HG03095 (cell line): ENCODE measurements around the gene YY1.
A peak's percentile ranks its signal among the peaks of the same experiment; 100 is the strongest.
"Not testable (repeated sequence)": the region's sequence is repeated elsewhere in the genome, so short reads cannot be mapped to it uniquely, and the experiment has no call there.

Experiments used
- ATAC-seq: cut with Tn5 transposase; IDR thresholded peaks from one replicate; pipeline ENCODE4 v1.9.1; 2021; ENCODE audit warnings: moderate library complexity; ENCODE audit not compliant: unreplicated experiment

Gene YY1

DNA sequence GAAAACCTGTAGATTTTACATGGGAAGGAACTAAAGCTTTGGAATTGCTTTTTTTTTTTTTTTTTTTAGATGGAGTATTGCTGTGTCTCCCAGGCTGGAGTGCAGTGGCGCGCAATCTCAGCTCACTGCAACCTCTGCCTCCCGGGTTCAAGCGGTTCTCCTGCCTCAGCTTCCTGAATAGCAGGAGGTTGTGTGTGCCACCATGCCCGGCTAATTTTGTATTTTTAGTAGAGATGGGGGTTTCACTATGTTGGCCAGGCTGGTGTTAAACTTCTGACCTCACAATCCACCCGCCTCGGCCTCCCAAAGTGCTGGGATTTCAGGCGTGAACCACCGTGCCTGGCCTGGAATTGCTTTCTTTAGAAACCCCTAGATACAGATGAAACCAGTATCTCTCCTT, 44.5 kb downstream of the YY1 start:
- ATAC-seq = not testable (repeated sequence)

DNA sequence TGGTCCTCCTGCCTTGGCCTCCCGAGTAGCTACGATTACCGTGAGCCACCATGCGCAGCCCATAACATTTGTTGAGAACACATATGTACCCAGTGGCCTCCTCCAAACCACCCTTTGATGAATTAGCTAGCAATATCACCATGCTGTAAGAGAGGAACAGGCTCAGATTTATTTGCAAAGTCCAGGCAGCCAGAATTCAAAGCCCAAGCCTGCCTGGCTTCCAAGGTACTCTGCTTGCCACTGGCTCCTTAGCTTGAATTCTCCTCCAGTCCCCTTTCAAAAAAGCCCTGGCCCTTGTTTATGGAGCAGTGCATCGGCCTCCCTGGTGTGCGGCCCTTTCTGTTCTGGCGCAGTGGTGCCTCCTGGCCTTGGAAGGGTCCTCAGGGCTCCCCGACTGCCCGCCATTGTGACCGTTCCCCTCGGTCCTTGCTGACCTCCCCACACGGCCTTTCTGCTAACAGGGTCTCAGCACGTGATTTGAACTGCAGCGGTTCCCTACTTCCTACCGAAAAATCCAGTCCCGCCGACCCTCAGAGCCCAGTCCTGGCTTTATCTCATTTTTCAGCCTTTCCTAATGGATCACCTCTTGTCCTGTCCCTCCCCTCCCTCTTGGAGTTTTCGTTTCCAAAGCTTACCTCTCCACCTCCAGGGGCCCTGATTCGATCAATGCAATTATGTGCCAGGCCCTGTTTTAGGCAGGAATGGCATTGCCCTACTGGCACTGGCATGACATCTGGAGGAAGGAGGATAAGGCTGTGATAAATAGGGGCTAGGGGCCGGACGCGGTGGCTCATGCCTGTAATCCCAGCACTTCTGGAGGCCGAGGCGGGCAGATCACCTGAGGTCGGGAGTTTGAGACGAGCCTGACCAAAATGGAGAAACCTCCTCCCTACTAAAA, 45.3 kb downstream of the YY1 start:
- ATAC-seq = no peak

DNA sequence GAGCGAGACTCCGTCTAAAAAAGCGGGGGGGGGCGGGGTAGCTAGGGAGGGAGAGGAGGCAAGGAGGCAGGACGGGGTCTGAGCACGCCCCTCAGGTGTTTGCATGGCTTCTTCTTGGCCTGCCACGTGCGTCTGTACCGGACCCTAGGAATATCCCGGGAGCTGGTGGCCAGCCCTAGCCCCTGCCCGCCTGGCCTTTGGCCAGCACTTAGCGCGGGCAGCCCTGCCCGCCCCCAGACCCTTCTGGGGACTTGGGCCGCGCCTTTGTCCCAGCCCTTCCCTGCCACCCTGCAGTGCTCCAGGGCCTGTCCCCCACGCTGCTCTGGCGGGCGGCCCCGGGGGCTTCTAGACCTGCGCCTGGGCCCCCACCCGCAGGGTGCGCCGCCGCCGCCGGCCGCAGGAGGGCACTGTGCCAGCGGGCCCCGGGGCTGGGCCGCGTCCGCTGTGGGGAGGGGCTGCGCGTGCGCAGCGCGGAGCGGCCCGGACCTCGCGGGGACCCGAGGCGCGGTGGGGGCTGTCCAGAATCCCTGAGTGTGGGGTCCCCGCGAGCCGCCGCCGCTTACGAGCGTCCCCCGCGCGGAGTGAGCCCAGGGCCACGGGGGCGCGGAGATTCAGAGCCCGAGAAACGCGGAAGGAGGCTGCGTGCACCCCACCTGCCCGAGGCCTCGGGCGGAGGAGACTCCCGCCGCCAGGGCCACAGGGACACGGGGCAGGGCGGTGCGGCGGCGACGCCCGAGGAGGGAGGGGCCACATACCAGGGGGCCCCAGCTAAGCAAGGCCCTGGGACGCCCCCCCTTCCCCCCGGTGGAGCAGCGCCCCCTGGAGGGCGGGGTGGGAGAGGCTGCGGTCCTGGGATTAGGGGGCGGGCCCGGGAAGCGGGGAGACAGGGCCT, 46.3 kb downstream of the YY1 start:
- peak; percentile 86 for ATAC-seq

DNA sequence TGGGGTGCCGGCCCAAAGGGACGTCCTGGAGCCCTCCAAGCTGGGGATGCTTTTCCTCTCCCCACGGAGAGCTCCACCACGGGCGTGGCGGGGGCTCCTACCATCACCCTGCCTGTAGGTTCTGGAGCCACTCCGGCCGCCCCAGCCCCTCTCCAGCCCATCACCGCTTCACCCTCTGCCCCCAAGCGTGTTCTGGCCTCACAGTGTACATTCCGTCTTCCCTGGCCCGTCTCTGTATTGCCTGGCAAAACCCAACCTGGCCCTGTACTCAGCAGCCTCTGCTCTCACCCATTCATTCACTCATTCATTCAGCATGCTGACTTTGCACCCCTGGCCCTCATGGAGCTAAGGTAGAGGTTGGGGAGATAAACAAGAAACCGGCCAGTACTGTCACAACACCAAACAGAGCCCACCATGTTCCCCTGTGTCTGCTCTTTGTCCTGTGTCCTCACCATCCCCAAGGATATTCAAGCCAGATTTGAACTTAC, 47.0 kb downstream of the YY1 start:
- ATAC-seq = no peak

DNA sequence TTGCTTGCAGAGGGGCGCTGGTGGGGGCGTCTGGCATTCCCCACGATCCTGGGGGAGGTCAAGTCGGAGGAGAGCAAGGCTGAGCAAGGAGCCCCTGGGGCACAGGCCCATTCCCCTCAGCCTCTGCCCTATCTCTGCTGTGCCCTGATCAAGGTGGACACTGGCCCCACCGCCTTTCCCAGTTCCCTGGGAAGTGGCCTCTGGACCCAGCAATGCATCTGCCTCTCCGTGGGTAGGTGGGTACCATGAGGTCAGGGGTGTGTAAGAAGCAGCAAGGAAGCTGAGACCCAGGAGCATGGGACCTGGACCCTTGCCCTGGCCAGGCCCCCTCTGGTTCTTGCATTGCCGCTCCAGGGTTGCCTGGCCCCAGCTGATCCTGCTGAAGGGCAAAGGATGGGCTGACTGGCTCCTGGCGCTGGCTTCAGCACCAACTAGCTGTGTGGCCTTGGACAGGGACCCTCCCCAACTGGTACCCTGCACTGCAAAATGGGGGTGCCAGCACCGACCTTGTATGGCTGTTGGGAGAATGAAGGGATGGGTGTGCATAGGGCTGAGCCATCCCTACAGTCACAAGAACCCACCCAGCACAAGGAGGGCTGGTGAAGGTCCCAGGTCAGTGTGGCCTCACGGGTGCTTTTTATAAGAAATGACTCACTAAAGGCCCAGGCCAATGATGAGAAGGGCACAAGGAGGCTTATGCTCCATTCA, 47.7 kb downstream of the YY1 start:
- no peak for ATAC-seq

DNA sequence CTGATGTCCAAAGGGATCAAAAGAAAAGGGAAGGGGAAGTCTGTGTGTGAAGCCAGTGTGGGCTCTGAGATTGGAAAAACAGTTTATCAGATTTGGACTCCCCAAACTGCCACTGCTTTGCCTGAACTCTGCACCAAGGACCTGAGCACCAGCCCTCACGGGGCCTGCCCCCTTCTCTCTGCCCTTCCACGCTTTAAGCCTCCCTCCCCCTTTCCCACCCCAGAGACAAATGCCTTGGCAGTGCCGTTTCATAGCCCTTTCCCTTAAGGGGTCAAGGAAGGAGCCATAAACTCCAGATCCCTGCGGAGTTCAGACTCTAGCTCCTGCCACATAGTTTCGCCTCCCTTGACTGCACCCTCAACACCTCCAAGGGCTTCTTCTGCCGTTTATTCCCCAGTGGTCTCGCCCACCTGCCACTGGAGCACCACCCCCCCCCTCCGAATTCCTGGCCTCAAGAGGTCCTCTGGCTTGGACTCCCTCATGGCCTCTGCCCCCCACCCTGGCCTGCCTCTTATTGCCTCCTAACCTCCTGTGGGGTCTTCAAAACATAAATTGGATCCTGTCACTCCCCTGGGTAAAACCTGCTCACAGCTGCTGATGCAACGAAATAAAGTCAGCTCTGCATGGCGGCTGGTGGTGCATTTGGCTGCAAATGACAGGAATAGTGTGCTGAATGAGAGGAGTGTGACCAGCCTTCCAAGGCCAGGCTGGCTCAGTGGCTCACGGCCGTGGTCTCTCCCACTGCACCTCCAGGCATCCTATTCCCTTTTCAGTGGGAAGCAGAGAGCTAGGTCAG, 48.5 kb downstream of the YY1 start:
- no peak for ATAC-seq

DNA sequence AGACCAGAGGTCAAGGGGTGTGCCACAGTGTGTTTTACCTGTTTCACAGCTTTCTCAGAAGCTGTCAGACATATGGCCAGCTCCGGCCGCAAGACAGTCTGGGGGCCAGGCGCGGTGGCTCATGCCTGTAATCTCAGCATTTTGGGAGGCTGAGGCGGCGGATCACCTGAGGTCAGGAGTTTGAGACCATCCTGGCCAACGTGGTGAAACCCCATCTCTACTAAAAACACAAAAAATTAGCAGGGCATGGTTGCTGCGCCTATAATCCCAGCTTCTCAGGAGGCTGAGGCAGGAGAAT, 49.0 kb downstream of the YY1 start:
- ATAC-seq = not testable (repeated sequence)

DNA sequence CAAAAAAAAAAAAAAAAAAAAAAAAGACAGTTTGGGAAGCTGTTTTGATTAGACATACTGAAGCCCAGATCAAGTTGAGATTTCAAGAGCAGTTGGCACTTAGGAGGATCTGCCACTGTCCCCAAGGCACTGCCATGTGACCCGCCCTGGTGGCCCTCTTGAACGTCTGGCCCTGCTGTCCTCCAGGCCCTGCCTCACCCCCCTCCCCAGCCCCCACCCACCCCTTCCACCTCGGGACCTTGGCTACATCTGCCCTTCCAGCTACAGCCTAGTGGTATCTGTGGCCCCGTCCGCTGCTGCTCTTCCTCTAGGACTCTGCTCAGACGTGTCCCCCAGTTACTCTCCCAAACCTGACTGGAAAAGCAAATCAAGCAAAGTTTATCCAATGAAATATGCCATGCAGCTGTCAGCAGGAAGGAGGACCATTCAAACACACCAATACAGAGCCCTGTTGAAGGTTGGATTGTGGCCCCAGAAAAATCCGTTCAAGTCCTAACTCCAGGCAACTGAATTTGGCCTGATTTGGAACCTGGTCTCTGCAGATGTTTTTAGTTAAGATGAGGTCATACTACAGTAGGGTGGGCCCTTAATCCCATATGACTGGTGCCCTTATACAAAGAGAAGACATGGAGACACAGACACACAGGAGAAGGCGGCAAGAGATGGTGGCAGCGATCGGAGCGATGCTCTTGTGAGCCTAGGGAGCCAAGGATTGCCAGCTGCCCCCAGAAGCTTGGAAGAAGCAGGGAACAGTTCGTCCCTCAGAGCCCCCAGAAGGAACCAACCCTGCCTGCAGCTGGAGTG, 49.6 kb downstream of the YY1 start:
- ATAC-seq = no peak

DNA sequence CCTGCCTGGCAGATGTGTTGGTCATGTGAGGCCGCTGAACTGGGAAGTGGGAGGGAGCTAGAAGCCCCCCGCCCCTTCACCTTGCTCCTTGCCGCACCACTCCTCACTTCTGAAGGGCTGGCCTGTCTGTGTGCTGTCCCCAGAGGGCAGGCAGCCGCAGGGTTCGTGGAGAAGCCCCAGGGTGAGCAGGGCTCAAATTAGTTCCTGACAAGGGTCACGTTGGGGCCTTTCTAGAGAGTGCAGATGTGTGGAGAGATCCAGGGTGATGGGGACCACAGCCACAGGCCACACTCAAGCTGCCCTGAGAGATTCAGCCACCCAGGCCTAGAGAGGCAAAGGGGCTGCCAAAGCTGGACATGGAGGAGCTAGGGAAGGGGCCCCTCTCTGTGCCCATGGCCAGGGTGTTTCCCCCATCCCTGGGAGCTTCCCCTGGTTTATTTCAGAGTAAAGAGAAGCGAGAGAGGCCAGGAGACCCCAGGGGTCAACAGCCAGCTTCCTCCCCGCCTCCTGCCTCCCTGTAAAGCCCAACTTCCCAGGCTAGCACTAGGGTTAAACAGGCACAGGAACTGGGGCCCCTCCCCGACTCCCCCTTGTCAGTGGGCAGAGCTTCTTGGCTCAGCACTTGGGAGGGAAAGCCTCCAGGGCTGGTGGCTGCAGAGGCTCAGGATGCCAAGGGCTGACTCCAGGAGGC, 51.1 kb downstream of the YY1 start:
- ATAC-seq = no peak

DNA sequence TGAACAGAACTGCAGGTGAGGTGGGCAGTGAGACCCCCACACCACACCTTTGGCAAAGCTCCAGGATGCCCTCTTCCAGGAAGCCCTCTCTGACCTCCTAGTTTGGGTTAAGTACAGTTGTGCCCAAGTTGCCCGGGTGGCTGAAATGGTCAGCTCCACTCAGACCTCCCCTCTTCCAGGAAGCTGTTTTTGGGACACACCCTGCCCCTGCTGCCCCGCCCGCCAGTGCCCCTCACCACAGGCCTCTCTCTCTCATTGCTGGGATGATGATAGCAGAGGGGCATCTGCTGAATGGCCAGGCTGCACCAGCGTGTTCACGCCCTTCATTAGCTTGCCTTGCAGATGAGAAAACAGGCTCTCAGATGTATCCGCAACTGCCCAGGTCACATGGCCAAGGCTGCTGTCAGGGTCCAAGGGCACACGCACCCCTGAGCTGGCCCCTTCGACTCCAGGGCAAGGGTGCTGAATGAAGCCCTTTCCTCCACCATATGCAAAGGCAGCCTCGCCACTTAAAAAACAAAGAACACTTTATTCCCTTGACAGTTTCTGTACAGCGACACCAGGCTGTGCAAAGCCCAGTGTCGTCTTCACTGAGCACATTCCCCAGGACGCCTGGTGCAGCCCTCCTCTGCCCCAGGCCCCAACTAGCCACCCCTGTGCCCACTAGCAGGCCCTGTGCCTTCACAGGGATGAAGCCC, 51.8 kb downstream of the YY1 start:
- ATAC-seq = no peak

DNA sequence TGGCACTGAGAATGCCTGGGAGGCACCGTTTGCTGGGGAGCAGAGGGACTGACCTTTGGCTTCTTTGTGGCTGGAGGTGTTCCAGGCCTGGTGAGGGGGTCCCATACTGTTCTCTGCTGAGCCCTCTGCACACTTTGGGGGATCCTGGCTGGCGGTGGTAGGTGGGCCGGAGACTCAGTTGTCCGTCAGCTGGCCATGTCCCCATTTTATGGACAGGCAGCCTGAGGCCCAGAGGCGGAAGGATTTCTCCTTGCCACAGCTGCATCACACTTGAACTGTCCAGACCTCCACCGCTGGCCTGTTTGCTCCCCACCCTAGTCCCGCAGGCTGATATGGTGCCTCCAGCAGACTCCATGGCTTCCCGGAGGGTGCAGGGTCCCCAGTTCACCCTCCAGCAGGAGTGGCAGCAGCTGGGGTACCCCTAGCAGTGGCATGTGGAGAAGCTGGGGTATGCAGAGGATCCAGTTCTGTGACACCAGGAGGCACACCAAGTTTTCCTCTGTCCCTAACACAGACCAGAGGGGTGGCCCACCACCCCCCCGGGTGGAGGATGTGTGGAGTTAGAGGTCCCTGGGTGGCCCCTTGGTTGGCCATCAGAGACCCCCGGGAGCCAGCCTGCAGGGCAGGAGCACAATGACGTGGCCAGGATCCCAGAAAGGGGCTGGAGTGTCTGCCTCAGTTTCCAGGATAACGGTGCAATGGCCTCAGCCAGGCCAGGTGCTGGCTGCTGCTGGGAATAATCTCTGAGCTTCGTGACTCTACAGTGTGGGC, 52.5 kb downstream of the YY1 start:
- ATAC-seq = no peak

DNA sequence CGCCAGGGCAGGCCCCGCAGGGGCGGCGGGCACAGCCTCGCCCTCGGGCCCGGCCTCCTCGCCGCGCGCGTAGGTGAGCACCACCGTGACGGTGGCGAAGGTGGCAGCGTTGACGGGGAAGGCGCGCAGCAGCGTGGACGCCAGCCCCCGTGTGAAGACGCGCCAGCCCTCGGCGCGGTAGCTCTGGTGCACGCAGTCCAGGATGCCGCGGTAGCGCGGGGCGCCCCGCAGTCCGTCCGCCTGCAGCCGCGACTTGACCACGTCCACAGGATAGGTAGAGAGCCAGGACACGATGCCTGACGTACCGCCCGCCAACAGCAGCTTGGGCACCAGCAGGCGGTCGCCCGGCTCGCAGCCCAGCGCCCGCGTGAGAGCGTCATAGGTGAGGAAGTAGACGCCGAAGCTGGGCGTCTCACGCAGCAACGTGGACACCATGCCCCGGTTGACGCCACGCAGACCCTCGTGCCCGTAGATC, 53.4 kb downstream of the YY1 start:
- no peak for ATAC-seq

DNA sequence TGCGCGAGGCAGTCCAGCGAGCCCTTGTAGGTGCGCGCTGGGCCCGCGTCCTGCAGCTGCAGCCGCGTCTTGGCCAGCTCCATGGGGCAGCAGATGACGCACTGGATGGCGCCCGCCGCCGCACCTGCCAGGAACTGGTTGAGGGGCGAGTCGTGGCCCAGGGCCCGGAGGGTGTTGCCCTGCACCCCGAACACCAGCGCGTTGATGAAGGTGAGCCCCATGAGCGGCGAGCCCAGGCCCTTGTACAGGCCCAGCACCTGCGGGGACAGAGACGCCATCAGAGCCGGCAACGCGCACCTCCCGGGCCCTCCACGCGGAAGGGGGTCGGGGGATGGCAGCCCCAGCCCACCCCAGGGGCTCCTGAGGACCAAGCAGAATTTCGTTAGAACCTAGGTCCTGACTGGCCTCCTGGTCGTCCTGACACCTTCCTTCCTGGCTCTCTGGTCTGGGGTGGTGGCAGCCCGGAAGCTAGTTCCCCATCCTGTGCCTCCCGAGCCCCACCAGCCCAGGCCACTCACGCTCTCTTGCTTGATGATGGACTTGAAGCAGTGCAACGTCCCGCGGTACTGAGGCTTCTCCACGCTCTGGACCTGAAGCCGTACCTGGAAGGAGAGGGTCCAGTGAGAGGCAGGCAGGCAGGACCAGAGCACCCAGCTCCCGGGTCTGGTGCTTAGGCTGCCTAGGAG, 54.0 kb downstream of the YY1 start:
- ATAC-seq = no peak

DNA sequence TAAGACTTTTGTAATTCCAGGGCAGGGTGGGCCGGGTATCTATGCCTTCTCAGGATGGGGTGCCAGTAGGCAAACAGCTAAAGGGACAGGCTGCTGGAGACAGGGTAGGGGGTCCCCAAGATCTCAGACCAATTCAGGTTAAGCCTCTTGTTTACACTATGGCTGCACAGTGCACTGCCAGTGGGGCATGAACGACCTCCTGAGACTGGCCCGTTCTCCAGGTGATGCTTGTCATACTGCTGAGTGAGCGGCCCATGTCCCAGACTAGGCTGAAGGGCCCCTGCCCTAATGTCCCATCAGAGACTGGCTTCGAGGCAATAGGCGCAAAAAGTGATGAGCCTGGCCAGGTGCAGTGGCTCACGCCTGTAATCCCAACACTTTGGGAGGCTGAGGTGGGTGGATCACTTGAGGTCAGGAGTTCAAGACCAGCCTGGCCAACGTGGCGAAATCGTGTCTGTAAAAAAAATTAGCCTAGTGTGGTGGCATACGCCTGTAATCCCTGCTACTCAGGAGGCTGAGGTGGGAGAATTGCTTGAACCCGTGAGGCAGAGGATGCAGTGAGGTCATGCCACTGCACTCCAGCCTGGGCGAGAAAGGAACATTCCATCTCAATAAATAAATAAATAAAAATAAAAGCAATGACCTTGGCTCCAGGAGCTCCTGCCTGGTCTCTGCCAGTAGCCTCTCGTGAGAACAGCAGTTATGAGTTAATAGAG, 54.7 kb downstream of the YY1 start:
- no peak for ATAC-seq

DNA sequence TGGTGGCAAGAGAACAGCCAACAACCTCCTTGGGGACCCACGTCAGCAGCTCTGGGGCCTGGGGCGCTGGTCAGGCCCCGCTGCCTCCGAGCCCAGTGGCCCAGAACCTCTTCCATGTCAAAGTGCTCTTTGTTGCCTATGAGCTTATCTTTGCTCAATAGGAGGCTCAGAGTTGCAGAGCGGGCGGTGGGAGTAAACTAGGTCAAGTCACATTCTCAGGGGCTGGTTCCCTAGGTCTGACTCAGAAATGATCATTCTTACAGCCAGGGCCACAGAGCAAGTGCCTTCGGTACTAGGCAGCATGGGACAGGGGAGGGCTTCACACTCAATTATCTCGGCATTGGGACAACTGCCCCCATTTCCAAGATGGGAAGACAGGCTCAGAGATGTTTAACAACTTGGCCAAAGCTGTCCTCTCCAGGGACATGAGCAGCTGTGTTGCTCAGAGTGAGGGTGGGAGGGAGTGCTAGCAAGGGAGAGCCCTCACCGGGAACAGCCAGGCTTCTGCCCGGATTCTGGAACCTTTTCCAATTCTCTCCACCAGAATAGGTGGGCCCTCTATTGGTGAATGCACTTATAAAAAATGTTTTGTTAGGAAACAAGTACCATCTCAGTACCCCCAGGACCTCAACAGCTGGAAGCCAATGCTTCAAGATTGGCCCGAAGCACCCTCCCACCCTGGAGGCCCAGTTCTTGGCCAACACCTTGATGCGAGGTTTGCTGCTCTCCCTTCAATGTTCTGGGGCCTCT, 55.4 kb downstream of the YY1 start:
- no peak for ATAC-seq

DNA sequence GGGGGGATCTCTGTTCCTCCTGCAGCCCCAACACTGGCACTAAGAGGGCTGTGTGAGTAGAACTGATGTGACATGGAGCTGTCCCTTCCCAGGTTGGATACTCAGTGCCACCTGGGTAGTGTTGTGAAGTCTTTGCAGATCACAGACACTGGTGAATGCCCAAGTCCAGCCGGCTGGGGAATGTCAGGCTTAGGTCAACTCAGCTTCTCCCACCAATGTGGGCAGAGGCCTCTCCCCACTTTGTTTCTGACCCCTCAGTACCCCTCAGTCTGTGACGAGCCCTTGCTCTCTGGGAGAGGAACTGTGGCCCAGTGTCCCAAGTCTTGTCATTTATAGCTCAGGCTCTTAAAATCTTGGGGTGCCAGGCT, 56.0 kb downstream of the YY1 start:
- ATAC-seq = no peak
